Right kidney (tissue), 1 donor: ENCODE data around the gene COL21A1.

Experiments
- DNase-seq: peaks from one replicate; pipeline ENCODE4 v3.0.0-alpha.2; 2016

Gene COL21A1

DNA sequence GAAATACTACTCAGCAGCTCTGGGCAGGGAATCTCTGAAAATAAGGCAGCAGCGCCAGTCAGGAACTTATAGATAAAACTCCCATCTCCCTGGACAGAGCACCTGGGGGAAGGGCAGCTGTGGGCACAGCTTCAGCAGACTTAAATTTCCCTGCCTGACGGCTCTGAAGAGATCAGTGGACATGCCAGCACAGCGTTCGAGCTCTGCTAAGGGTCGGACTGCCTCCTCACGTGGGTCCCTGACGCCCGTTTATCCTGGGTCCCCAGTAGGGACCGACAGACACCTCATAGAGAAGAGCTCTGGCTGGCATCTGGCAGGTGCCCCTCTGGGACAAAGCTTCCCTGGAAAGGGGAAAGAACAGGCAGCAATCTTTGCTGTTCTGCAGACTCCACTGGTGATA lies 59.0 kb downstream of the COL21A1 start:
- DNase-seq: no peak

- no peak for DNase-seq
Observed at GRCh38 chr6:56187686-56188085, 59.7 kb downstream of the COL21A1 start.

GRCh38 chr6:56176741-56177140 lies 70.6 kb downstream of the COL21A1 start:
- no peak for DNase-seq

DNA sequence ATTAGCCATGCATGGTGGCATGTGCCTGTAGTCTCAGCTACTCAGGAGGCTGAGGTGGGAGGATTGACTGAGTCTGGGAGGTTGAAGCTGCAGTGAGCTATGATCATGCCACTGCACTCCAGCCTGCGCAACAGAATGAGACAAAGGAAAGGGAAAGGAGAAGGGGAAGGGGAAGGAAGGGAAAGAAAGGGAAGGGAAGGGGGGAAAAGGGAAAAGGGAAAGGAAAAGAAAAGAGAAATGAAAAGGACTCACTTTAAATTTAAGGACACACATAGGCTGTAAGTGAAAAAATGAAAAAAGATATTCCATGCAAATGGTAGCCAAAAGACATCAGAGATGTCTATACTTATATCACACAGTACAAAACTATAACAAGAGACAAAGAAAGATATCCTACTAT lies 74.2 kb downstream of the COL21A1 start:
- DNase-seq: no peak

DNA sequence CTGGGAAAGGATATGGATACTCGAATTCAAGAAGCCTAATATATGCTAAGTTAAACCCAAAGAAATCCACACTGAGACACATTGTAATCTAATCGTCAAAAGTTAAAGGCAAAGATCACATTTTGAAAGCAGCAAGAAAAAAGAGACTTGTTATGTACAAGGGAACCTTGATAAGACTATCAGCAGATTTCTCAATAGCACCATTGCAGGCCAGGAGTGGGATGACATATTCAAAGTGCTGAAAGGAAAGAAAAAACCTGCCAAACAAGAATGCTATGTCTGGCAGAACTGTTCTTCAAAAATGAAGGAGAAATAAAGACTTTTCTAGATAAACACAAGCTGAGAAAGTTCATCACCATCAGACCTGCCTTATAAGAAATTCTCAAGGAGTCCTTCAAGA lies 75.2 kb downstream of the COL21A1 start:
- DNase-seq: no peak

GRCh38 chr6:56169366-56169765 lies 78.0 kb downstream of the COL21A1 start:
- no peak for DNase-seq

DNA sequence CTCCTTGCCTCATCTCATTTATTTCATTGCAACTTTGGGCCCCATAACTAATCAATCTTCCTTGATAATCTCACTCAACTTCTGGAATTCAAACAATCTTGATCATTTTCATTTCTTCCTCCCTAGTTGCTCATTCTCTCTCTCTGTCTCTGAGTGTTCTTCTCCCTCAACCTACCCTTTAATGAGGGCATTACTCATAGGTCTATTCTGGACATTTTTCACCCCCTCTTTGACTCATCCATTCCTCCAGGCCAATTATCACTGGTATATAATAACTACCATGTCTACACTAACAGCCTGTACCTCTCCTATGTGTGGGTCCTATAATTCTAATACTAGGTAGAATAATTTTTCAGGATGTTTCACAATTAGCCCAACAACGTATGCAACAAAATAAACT lies 78.8 kb downstream of the COL21A1 start:
- DNase-seq: no peak

DNA sequence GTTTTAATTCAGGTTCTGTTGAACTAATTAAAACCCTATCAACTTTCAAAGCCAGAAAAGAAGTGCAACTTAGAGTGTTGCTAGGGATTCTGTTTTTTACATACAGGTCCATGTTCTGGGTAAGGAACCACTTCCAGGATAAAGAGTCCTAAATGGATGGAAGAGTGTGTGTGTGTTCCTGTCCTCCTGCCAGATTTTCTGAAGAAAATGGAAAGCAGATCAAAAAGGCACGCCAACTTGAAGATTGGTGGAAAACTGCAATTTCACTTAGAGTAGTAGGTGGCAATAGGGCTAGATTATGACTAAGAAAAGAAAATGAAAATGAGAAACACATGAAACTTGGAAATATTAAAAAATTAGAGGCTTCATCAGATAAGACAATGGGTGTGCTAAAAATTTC lies 85.3 kb downstream of the COL21A1 start:
- DNase-seq: no peak

GRCh38 chr6:56160489-56160888 lies 86.9 kb downstream of the COL21A1 start:
- DNase-seq: no peak

GRCh38 chr6:56158571-56158970 lies 88.8 kb downstream of the COL21A1 start:
- no peak for DNase-seq

DNA sequence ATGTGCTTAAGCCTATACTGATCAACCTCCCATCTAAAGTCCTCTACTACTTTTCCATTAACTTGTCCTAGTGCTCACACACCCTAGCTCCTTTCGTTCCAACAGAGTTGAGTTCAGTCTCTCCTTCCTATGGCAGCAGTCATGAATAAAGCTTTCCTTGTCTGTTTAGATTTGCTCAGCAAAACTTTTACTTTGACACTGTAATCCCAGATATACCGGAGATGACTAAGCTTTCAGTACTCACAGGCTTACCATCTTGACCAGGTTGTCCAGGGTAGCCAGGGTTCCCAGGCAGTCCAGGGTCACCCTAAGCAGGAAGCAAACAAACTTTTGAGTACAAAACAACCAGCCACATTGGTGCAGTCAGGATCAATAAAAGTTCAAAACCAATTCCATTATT lies 90.7 kb downstream of the COL21A1 start:
- no peak for DNase-seq

GRCh38 chr6:56155634-56156141 lies 91.7 kb downstream of the COL21A1 start:
- DNase-seq: no peak

- no peak for DNase-seq
Observed at GRCh38 chr6:56154076-56154475, 93.3 kb downstream of the COL21A1 start.

- DNase-seq: no peak
Observed at GRCh38 chr6:56152611-56153010, 94.8 kb downstream of the COL21A1 start.

DNA sequence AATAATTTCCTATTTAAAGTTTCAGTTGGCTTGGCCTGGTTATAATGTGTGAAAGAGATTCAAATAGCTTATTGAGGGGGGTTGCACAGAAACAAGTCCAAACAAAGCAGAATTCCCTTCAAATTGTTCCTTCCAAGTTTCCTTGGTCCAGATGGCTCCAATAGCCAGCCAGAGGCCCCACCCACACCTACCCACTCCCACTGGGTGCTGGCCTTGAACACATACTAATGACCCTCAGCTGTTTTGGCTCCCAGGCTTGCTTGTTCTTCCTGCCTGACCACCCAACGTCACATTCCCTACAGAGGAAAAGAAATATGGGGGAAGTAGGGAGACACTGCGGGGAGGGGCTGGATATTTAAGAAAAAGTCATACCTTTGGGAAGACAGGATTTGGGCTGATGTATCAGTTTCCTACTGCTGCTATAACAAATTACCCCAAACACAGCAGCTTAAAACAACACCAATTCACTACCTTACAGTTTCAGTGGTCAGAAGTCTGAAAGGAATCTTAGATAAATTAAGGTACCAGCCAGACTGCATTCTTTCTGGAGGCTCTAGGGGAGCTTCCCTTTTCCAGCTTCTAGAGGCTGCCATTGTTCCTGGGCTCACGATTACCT lies 95.7 kb downstream of the COL21A1 start:
- DNase-seq: no peak

DNA sequence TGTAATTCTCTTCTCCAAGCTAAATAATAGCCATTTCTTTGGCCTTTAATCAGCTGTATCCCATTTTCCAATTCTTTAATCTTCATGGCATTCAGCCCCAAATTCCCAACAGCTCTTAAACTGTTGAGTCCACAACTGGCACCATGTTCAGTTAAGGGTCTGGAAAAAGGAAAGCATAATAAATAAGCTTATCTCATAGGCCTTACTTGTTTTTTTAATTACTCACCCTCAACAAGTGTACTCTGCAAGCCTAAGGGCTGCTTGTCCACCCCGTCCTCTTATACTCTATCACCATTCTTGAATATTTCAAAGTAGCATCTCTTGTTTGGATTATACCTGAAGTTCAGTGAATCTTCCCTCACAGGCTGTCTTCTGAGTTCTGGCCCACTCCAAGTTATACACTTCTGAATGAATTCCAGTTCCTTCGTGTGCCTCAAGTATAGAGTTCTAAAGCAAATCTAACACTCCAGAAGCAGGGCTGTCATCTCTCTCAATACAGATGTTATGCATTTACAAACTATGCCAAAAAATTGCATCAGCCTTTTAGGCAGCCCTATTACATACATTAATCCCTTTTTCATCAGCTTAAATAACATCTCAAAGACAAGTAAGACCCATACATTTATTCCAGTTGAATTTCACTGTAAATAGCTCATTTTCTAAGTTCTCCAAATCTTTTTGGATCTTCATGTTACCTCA lies 98.7 kb downstream of the COL21A1 start:
- DNase-seq: no peak

DNA sequence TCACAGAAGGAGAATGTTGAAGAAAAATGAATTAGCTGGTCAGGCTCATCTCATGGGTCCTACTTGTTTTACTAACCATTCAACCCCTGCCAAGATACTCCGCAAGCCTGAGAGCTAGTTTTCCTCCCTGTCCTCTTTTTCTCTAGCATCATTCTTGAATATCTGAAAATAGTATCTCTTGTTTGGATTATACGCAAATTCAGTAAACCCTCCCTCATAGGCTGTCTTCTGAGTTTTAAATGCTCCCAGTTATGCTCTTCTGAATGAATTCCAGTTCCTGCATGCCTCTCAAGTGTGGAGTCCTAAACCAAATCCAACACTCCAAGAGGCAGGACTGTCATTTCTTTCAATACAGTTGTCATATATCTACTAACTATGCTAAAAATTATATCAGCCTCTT lies 99.6 kb downstream of the COL21A1 start:
- no peak for DNase-seq

- no peak for DNase-seq
Observed at GRCh38 chr6:56146086-56146485, 101.3 kb downstream of the COL21A1 start.

DNA sequence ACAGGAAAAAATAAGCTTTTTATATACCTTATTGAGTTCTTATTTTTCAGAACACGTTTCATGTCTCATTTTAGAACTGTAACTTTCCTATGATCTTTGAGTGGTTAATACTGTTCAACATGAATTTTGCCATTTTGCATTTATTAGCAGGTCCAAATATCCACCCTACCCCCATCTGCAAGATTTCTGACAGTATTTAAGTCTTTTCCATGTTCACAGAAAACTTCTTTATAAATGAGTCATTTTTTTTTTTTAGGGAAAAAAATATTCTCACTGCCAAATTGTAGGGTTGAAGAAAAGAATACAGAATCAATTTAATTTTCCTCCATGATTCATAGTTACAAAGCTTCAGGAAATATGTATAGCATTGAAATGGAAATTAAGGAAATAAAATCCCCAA lies 101.8 kb downstream of the COL21A1 start:
- DNase-seq: no peak

- DNase-seq: no peak
Observed at GRCh38 chr6:56144538-56145324, 102.6 kb downstream of the COL21A1 start.

GRCh38 chr6:56143796-56144195 lies 103.6 kb downstream of the COL21A1 start:
- no peak for DNase-seq

DNA sequence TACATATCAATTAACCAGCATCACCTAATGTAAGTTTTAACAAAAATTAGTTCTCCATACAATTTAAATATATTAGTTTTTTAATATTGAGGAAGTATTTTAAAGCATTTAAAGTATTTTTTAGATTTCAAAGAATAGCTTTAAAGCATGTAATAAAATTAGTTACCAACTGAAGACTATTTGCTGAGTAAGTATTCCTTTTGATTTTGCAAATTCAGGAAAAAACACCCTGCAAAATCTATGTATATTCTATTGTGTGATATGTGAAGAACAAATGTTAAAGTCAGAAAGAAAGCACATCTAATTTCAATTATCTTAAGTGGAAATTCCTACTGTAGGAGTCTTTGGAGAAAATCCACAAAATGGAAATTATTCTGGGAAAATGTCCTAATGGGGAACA lies 107.3 kb downstream of the COL21A1 start:
- no peak for DNase-seq

DNA sequence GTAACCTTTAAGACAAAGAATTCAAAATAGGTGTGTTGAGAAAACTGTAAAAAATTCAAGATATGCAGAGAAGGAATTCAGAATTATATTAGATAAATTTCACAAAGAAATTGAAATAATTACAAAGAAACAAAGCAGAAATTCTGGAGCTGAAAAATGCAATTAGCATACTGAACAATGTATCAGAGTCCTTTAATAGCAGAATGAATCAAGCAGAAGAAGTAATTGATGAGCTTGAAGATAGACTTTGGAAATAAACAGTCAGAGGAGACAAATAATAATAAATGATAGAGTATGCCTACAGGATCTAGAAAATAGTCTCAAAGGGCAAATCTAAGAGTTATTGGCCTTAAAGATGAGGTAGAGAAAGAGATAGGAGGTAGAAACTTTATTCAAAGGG lies 131.7 kb downstream of the COL21A1 start:
- DNase-seq: no peak

- DNase-seq: no peak
Observed at GRCh38 chr6:56109149-56109548, 138.2 kb downstream of the COL21A1 start.
